NB4 (cell line): ENCODE measurements around the gene RASAL2.

ENCODE experiments used
- DNase-seq: peaks from one replicate; pipeline ENCODE4 v3.0.0; 2010; ENCODE audit warnings: low read depth
- H3K4me3 ChIP-seq: one replicate; pipeline ENCODE4 v1.5.1; 2011; ENCODE audit warnings: mild to moderate bottlenecking, low read depth, low read length, moderate library complexity
- CTCF ChIP-seq: IDR thresholded peaks from one replicate; pipeline ENCODE4 v1.5.1; 2012; ENCODE audit warnings: low read depth, low read length
- MAX ChIP-seq: IDR thresholded peaks from 2 replicates; pipeline ENCODE4 v1.6.1; 2011; ENCODE audit warnings: low read depth, low read length
- MYC ChIP-seq: IDR thresholded peaks from 2 replicates; pipeline ENCODE4 v1.6.1; 2011; ENCODE audit warnings: low read depth, low read length
- POLR2A ChIP-seq: IDR thresholded peaks from 2 replicates; pipeline ENCODE4 v1.6.1; 2011; ENCODE audit warnings: mild to moderate bottlenecking; ENCODE audit not compliant: insufficient read length; ENCODE audit errors: extremely low read depth

The RASAL2 gene

GRCh38 chr1:178150610-178151009 lies 56.7 kb downstream of the RASAL2 start:
- no peak for DNase-seq
- H3K4me3 ChIP-seq: no peak overlapping the region
- no peak for TF ChIP-seq MAX
- TF ChIP-seq MYC: no peak
- no peak for TF ChIP-seq POLR2A
- TF ChIP-seq CTCF: no peak

GRCh38 chr1:178151831-178152230 lies 57.9 kb downstream of the RASAL2 start:
- TF ChIP-seq MYC (no peak), CTCF (no peak), POLR2A (no peak), MAX (no peak)
- no peak overlapping the region for H3K4me3 ChIP-seq
- no peak for DNase-seq

- H3K4me3 ChIP-seq: no peak overlapping the region
- DNase-seq: no peak
- TF ChIP-seq MYC: no peak
- TF ChIP-seq POLR2A: no peak
- no peak for TF ChIP-seq MAX
- TF ChIP-seq CTCF: no peak
Observed at GRCh38 chr1:178155481-178156255, 61.8 kb downstream of the RASAL2 start.

- DNase-seq: no peak
- no peak for TF ChIP-seq MYC
- TF ChIP-seq POLR2A: no peak
- no peak for TF ChIP-seq CTCF
- no peak for TF ChIP-seq MAX
- no peak overlapping the region for H3K4me3 ChIP-seq
Observed at GRCh38 chr1:178160736-178161475, 67.0 kb downstream of the RASAL2 start.

- no peak for TF ChIP-seq CTCF
- TF ChIP-seq POLR2A: no peak
- TF ChIP-seq MYC: no peak
- no peak for TF ChIP-seq MAX
- H3K4me3 ChIP-seq: no peak overlapping the region
- no peak for DNase-seq
Observed at GRCh38 chr1:178161516-178161915, 67.6 kb downstream of the RASAL2 start.
